Thyroid gland (tissue), 4 donors: ENCODE data around the gene NCKAP5L. TPM values are rescaled to one million over a fixed set of nuclear protein-coding genes. Genes with fewer than 3 reads are reported as not detected.

Source experiments
- DNase-seq, 2 donors: peaks; one replicate each; pipeline ENCODE4 v3.0.0-alpha.2; 2019
- H3K27ac ChIP-seq, 3 donors: fragments of 200-600 bp; sonication (generic); 1 replicate in 2 of 3; 2 replicates in 1 of 3; pipeline ENCODE4 v1.5.1; 2016 to 2019; ENCODE audit warnings: mild to moderate bottlenecking in 1 of 3, moderate library complexity in 1 of 3
- H3K27me3 ChIP-seq: fragments of 200-600 bp; sonication (generic); one replicate; pipeline ENCODE4 v1.5.1; 2019
- H3K36me3 ChIP-seq, 2 donors: fragments of 200-600 bp; sonication (generic); one replicate each; pipeline ENCODE4 v1.5.1; 2016 to 2019
- H3K4me1 ChIP-seq, 2 donors: fragments of 200-600 bp; sonication (generic); one replicate each; pipeline ENCODE4 v1.5.1; 2017 to 2019
- H3K4me3 ChIP-seq, 3 donors: fragments of 200-600 bp; sonication (generic); replicated peaks in 1 of 3; 1 replicate in 2 of 3; 2 replicates in 1 of 3; pipeline ENCODE4 v1.5.1; 2016; ENCODE audit warnings: mild to moderate bottlenecking in 1 of 3
- H3K9me3 ChIP-seq: fragments of 200-600 bp; sonication (generic); one replicate; pipeline ENCODE4 v1.5.1; 2017
- POLR2A ChIP-seq, 2 donors: fragments of 450-650 bp; IDR thresholded peaks; one replicate each; pipeline ENCODE4 v1.6.1; 2017; ENCODE audit warnings: antibody characterized with exemption in 2 of 2, mild to moderate bottlenecking in 2 of 2, moderate library complexity in 1 of 2
- WGBS, 2 donors: methylation state at CpG; one replicate each; pipeline ENCODE4 v1.1.5; 2017; 5-methylcytosine and 5-hydroxymethylcytosine counted together
- intact Hi-C: fragments of 100-400 bp; cut with DNase I; formaldehyde crosslinking; loops from one replicate; pipeline ENCODE4 v1.15.1; 2023
- total RNA-seq, 4 donors: library from RNA; depleted of rRNA; stranded (reverse); fragments of >200 nt; gene quantifications; one replicate each; pipeline ENCODE4 v1.2.3, GENCODE V29; 2016
- TF ChIP-seq, protein P1 (sequence below), 6 experiments: fragments of 200-600 bp in 3 of 6; fragments of 450-650 bp in 3 of 6; sonication (generic) in 3 of 6; IDR thresholded peaks; one replicate each; pipeline ENCODE4 v1.5.1; 2016 to 2019; ENCODE audit warnings: antibody characterized with exemption in 6 of 6, mild to moderate bottlenecking in 2 of 6, inconsistent platforms in 1 of 6, moderate library complexity in 1 of 6

Gene NCKAP5L
- total RNA-seq, 4 donors from 2014 or later = 14.1 to 33.7 (median 16.3) TPM

DNA sequence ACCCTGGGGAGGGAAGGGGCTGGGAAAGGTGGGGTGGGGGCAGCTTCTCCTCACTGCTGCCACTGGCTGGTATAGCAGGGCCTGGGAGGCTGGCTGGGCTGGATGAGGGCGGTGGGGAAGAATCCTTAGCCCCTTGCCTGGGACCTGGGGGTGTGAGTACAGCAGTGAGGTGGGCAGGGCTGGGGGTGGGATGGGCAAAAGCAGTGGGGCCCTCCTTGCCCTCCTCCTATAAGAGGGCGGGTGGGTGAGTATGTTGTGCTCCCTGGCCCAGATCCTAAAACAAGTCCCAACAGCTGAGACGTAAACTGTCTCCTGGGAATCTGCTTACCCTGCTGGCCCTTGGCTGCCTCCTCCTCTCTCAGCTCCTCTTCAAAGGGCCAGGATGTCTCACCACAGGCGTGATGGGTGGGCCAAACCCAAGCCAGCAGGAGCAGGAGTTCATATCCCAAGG, 2.2 kb downstream of the NCKAP5L start:
- Histone ChIP-seq H3K27me3 (no peaks in the 10 kb centered on the region), H3K4me3 (no peak overlapping the region), H3K27ac (peak overlapping the region in 1 of 3 donors; percentile 35), H3K36me3 (no peaks in the 10 kb centered on the region), H3K9me3 (no peaks in the 10 kb centered on the region), H3K4me1 (peaks cover 13 to 35% of the 10 kb centered on the region in 2 donors)
- intact Hi-C loops = loop anchor here (5.0 to 10.0 kb wide), 2 partner anchors 49 to 181 kb away; no protein-coding TSS in a partner anchor
- WGBS, 2 donors = 68 to 76% methylated on average over 3 to 4 of the region's 4 CpGs
- TF ChIP-seq, protein P1, sequence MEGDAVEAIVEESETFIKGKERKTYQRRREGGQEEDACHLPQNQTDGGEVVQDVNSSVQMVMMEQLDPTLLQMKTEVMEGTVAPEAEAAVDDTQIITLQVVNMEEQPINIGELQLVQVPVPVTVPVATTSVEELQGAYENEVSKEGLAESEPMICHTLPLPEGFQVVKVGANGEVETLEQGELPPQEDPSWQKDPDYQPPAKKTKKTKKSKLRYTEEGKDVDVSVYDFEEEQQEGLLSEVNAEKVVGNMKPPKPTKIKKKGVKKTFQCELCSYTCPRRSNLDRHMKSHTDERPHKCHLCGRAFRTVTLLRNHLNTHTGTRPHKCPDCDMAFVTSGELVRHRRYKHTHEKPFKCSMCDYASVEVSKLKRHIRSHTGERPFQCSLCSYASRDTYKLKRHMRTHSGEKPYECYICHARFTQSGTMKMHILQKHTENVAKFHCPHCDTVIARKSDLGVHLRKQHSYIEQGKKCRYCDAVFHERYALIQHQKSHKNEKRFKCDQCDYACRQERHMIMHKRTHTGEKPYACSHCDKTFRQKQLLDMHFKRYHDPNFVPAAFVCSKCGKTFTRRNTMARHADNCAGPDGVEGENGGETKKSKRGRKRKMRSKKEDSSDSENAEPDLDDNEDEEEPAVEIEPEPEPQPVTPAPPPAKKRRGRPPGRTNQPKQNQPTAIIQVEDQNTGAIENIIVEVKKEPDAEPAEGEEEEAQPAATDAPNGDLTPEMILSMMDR (IDR thresholded peaks at IDR 0.05) = no peak
- no peak for TF ChIP-seq POLR2A (IDR thresholded peaks at IDR 0.05)
- DNase-seq = no peak

DNA sequence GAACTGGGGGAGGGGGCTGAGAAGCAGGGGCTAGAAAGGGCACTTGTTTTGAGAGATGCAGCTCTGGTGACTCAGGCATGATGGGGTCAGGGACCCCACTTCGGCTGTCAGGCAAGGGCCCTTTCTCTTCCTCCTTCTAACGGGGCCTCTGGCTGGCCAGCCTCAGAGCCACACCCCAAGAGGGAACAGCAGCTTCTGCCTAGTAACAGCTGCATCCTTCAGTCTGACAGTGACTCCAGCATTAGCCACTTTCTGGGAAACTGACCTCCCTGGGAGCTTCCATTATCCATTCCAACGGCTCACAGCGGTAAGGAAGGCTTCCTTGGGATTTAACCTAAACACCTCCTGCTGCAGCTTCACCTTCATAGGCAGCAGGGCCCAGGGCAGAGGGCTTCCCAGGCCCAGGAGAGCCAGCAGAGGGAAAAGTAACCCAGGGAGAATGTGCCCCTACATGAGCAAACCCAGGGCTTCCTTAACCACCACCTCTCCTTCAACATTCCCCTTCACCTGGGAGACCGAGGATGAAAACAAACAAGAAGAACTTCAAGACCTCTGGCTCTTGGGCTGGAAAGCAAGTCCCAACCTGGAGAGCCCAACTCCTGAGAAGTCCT, 2.7 kb downstream of the NCKAP5L start:
- 51 to 65% methylated on average over 2 to 4 of the region's 5 CpGs for whole genome bisulfite sequencing, 2 donors
- H3K36me3 ChIP-seq = no peaks in the 10 kb centered on the region
- intact Hi-C loops = loop anchor here (5.0 to 10.0 kb wide), 2 partner anchors 48 to 181 kb away; no protein-coding TSS in a partner anchor
- DNase-seq = peak in 1 of 2 donors; percentile 10
- no peaks in the 10 kb centered on the region for H3K9me3 ChIP-seq
- TF ChIP-seq POLR2A (IDR thresholded peaks at IDR 0.05) = no peak
- TF ChIP-seq, protein P1 (IDR thresholded peaks at IDR 0.05) = no peak
- no peaks in the 10 kb centered on the region for H3K27me3 ChIP-seq
- peak overlapping the region in 1 of 3 donors; percentile 35 for H3K27ac ChIP-seq
- peaks cover 13 to 39% of the 10 kb centered on the region in 2 donors for H3K4me1 ChIP-seq
- H3K4me3 ChIP-seq = no peak overlapping the region

- no peak for DNase-seq
- Histone ChIP-seq H3K36me3 (no peaks in the 10 kb centered on the region), H3K27ac (no peak overlapping the region), H3K9me3 (no peaks in the 10 kb centered on the region), H3K4me1 (peaks cover 13 to 39% of the 10 kb centered on the region in 2 donors), H3K27me3 (no peaks in the 10 kb centered on the region), H3K4me3 (no peak overlapping the region)
- 72 to 74% methylated on average over 4 of the region's 4 CpGs for WGBS, 2 donors
- TF ChIP-seq, protein P1 (IDR thresholded peaks at IDR 0.05) = no peak
- no peak for TF ChIP-seq POLR2A (IDR thresholded peaks at IDR 0.05)
- intact Hi-C loops = loop anchor here (5.0 to 10.0 kb wide), 2 partner anchors 48 to 180 kb away; no protein-coding TSS in a partner anchor
Measured at GRCh38 chr12:49824895-49825294, 3.3 kb downstream of the NCKAP5L start.

- no peak overlapping the region for H3K27ac ChIP-seq
- H3K9me3 ChIP-seq = no peaks in the 10 kb centered on the region
- TF ChIP-seq, protein P1 (IDR thresholded peaks at IDR 0.05) = no peak
- TF ChIP-seq POLR2A (IDR thresholded peaks at IDR 0.05) = no peak
- H3K27me3 ChIP-seq = no peaks in the 10 kb centered on the region
- WGBS, 2 donors = 90% methylated on average over 8 of the region's 8 CpGs
- peaks cover 13 to 39% of the 10 kb centered on the region in 2 donors for H3K4me1 ChIP-seq
- no peak for DNase-seq
- H3K36me3 ChIP-seq = no peaks in the 10 kb centered on the region
- intact Hi-C loops = loop anchor here (10.0 kb wide), 1 partner anchor 180 kb away; no protein-coding TSS in a partner anchor
- H3K4me3 ChIP-seq = no peak overlapping the region
Measured at GRCh38 chr12:49824416-49824815, 3.8 kb downstream of the NCKAP5L start.

DNA sequence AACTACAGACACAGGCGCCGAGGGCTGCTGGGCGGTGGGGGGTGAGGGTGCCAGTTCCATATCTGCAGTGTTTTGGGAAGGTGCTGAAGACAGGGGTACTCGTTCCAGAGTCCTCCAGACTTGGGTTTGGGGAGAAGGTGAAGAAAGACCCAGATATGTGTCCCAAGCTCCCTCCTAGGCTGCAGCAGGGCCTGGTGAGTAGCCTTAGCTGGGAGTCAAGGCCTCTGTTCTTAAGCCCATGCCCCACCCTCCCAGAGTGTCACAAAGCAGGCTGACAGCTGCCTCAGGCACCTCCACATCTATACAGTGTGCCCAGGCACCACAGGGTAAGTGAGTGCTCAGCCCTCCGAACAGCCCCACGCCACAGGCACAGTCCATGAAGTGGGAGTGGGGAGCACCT, 4.3 kb downstream of the NCKAP5L start:
- no peak overlapping the region for H3K27ac ChIP-seq
- H3K4me1 ChIP-seq = peaks cover 13 to 37% of the 10 kb centered on the region in 2 donors
- TF ChIP-seq, protein P1 (IDR thresholded peaks at IDR 0.05) = no peak
- TF ChIP-seq POLR2A (IDR thresholded peaks at IDR 0.05) = no peak
- H3K9me3 ChIP-seq = no peaks in the 10 kb centered on the region
- H3K27me3 ChIP-seq = no peaks in the 10 kb centered on the region
- intact Hi-C loops = loop anchor here (10.0 kb wide), 1 partner anchor 179 kb away; no protein-coding TSS in a partner anchor
- DNase-seq = no peak
- WGBS, 2 donors = 85 to 93% methylated on average over 5 to 6 of the region's 6 CpGs
- H3K36me3 ChIP-seq = no peaks in the 10 kb centered on the region
- no peak overlapping the region for H3K4me3 ChIP-seq
